LNCaP clone FGC (cell line): ENCODE measurements around the gene ZMIZ2.

Experiments
- DNase-seq: peaks from one replicate; pipeline ENCODE4 v3.0.0-alpha.2; 2011; ENCODE audit warnings: low read depth
- H3K4me3 ChIP-seq: 2 replicates; pipeline ENCODE4 v1.5.1; 2011; ENCODE audit warnings: mild to moderate bottlenecking, low read depth, low read length, control low read depth
- TF ChIP-seq, protein P1 (sequence below): IDR thresholded peaks from 2 replicates; pipeline ENCODE4 v1.5.1; 2012; ENCODE audit warnings: mild to moderate bottlenecking; ENCODE audit not compliant: control insufficient read depth, insufficient read depth; ENCODE audit errors: extremely low read depth

The ZMIZ2 gene

GRCh38 chr7:44764081-44764480 is 15.4 kb downstream of the ZMIZ2 start:
- no peak for DNase-seq
- H3K4me3 ChIP-seq, result no peak overlapping the region
- TF ChIP-seq, protein P1, sequence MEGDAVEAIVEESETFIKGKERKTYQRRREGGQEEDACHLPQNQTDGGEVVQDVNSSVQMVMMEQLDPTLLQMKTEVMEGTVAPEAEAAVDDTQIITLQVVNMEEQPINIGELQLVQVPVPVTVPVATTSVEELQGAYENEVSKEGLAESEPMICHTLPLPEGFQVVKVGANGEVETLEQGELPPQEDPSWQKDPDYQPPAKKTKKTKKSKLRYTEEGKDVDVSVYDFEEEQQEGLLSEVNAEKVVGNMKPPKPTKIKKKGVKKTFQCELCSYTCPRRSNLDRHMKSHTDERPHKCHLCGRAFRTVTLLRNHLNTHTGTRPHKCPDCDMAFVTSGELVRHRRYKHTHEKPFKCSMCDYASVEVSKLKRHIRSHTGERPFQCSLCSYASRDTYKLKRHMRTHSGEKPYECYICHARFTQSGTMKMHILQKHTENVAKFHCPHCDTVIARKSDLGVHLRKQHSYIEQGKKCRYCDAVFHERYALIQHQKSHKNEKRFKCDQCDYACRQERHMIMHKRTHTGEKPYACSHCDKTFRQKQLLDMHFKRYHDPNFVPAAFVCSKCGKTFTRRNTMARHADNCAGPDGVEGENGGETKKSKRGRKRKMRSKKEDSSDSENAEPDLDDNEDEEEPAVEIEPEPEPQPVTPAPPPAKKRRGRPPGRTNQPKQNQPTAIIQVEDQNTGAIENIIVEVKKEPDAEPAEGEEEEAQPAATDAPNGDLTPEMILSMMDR, result no peak

DNA sequence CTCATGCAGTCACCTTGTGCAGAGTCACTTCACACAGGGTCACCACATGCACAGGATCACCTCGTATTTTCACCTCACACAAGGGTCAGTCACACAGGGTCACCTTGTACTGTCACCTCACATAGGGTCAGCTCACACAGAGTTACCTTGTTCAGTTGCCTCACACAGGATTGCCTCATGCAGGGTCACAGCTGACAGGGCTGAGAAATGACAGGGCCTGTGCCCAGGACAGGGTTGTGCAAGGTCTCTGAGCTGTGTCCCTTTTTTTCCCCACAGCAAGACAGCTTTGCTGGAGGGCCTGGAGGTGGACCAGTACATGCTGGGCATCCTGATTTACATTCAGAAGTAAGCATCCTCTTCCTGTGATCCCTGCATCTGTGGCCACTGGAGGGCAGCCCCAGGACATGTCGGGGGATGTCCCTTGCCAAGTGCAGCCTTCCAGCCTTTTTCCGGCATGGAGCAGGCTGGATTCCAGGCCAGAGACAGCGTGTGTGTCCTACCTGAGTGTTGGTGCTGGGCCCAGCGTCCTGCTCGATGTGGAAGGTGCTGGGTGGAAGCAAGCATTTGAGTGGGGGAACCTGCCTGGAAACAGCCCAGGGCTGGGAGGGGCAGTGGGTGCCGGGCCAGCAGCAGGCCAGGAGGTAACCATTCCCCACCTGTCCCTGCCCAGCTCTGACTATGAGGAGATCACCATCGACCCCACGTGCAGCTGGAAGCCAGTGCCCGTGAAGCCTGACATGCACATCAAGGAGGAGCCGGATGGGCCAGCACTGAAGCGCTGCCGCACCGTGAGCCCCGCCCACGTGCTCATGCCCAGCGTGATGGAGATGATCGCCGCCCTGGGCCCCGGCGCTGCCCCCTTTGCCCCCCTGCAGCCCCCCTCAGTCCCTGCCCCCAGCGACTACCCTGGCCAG is 16.3 kb downstream of the ZMIZ2 start:
- no peak for DNase-seq
- TF ChIP-seq, protein P1, result peak; percentile 30
- no peak overlapping the region for H3K4me3 ChIP-seq

GRCh38 chr7:44765579-44766415 is 17.1 kb downstream of the ZMIZ2 start:
- H3K4me3 ChIP-seq, result no peak overlapping the region
- TF ChIP-seq, protein P1, result no peak
- DNase-seq, result no peak

DNA sequence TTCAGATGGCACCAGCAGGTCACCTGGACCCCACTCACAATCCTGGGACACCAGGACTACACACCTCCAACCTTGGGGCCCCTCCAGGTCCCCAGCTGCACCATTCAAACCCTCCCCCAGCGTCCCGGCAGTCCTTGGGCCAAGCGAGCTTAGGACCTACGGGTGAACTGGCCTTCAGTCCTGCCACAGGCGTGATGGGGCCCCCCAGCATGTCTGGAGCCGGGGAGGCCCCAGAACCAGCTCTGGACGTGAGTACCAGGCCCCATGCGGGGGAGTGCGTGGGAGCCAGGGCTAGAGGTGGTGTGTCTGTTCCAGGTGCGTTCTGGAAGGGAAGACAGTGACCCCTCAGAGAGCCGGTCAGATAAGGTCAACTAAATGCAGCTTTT is 17.8 kb downstream of the ZMIZ2 start:
- H3K4me3 ChIP-seq, result no peak overlapping the region
- TF ChIP-seq, protein P1, result no peak
- DNase-seq, result no peak

- TF ChIP-seq, protein P1, result no peak
- no peak for DNase-seq
- no peak overlapping the region for H3K4me3 ChIP-seq
Measured at GRCh38 chr7:44767134-44767911, 18.7 kb downstream of the ZMIZ2 start.

- DNase-seq, result no peak
- TF ChIP-seq, protein P1, result no peak
- no peak overlapping the region for H3K4me3 ChIP-seq
Measured at GRCh38 chr7:44767912-44768627, 19.4 kb downstream of the ZMIZ2 start.
